Naive B cell (primary cell): ENCODE measurements around the gene SH3PXD2A. TPM values are rescaled to one million over a fixed set of nuclear protein-coding genes. Genes with fewer than 3 reads are reported as not detected.

Source experiments
- ATAC-seq, 2 donors: fragments of 150-1000 bp; cut with Tn5 transposase; 2 replicates each; pipeline ENCODE4 v1.10.0; 2021; ENCODE audit warnings: low read depth in 2 of 2, mild to moderate bottlenecking in 2 of 2, moderate library complexity in 2 of 2
- DNase-seq: peaks from one replicate; pipeline ENCODE4 v3.0.0; 2022
- H3K27ac Mint-ChIP-seq, 6 donors: one replicate each; pipeline ENCODE4 v1.8.0; 2020 to 2022; ENCODE audit warnings: mild to moderate bottlenecking in 6 of 6, mixed read lengths in 6 of 6, moderate library complexity in 5 of 6, inconsistent platforms in 2 of 6
- H3K27me3 Mint-ChIP-seq, 3 donors: one replicate each; pipeline ENCODE4 v1.8.0; 2021 to 2022; ENCODE audit warnings: mixed read lengths in 3 of 3, mild to moderate bottlenecking in 1 of 3
- H3K36me3 Mint-ChIP-seq, 2 donors: one replicate each; pipeline ENCODE4 v1.8.0; 2020 to 2022; ENCODE audit warnings: mixed read lengths in 2 of 2, inconsistent platforms in 1 of 2, mild to moderate bottlenecking in 1 of 2
- H3K4me1 Mint-ChIP-seq, 3 donors: one replicate each; pipeline ENCODE4 v1.8.0; 2020 to 2022; ENCODE audit warnings: mixed read lengths in 3 of 3, inconsistent platforms in 1 of 3, mild to moderate bottlenecking in 1 of 3, moderate library complexity in 1 of 3
- H3K4me3 Mint-ChIP-seq, 8 donors: one replicate each; pipeline ENCODE4 v1.8.0; 2020 to 2022; ENCODE audit warnings: mild to moderate bottlenecking in 8 of 8, mixed read lengths in 8 of 8, moderate library complexity in 8 of 8, inconsistent platforms in 2 of 8
- H3K9me3 Mint-ChIP-seq, 7 donors: one replicate each; pipeline ENCODE4 v1.8.0; 2020 to 2022; ENCODE audit warnings: mixed read lengths in 7 of 7, mild to moderate bottlenecking in 5 of 7, inconsistent platforms in 2 of 7, moderate library complexity in 1 of 7
- polyA plus RNA-seq, 6 donors: library from polyadenylated mRNA; unstranded; fragments of 300-500 nt; fragmentation: Illumina TruSeq; gene quantifications; one replicate each; pipeline ENCODE4 v1.2.3, GENCODE V29; 2021; ENCODE audit warnings: low read depth in 6 of 6

The SH3PXD2A gene
- polyA plus RNA-seq, 6 donors from 2014 or later, result 0.47 to 1.4 (median 0.72) TPM; not detected in 1

- Mint-ChIP-seq H3K27ac (no peak overlapping the region), H3K27me3 (no peaks in the 10 kb centered on the region), H3K4me1 (peaks cover 0 to 4% (median 0%) of the 10 kb centered on the region in 3 donors), H3K4me3 (no peak overlapping the region), H3K36me3 (no peaks in the 10 kb centered on the region), H3K9me3 (no peaks in the 10 kb centered on the region)
- DNase-seq (no peak), ATAC-seq (no peak)
Measured at GRCh38 chr10:103651783-103652476, 203.4 kb downstream of the SH3PXD2A start.

- peaks cover 0 to 4% (median 3%) of the 10 kb centered on the region in 3 donors for H3K4me1 Mint-ChIP-seq
- H3K36me3 Mint-ChIP-seq, result no peaks in the 10 kb centered on the region
- no peak for DNase-seq
- no peaks in the 10 kb centered on the region for H3K9me3 Mint-ChIP-seq
- no peak overlapping the region for H3K4me3 Mint-ChIP-seq
- no peaks in the 10 kb centered on the region for H3K27me3 Mint-ChIP-seq
- no peak for ATAC-seq
- H3K27ac Mint-ChIP-seq, result no peak overlapping the region
Measured at GRCh38 chr10:103651333-103651732, 204.0 kb downstream of the SH3PXD2A start.

GRCh38 chr10:103649654-103650423, 205.5 kb downstream of the SH3PXD2A start:
- no peak overlapping the region for H3K4me3 Mint-ChIP-seq
- H3K4me1 Mint-ChIP-seq, result peaks cover 7 to 13% (median 9%) of the 10 kb centered on the region in 3 donors
- DNase-seq (no peak), ATAC-seq (no peak)
- H3K27ac Mint-ChIP-seq, result no peak overlapping the region
- H3K36me3 Mint-ChIP-seq, result no peaks in the 10 kb centered on the region
- H3K27me3 Mint-ChIP-seq, result no peaks in the 10 kb centered on the region
- H3K9me3 Mint-ChIP-seq, result no peaks in the 10 kb centered on the region

- no peaks in the 10 kb centered on the region for H3K36me3 Mint-ChIP-seq
- no peaks in the 10 kb centered on the region for H3K27me3 Mint-ChIP-seq
- peak overlapping the region in 1 of 6 donors; percentile 66 for H3K27ac Mint-ChIP-seq
- H3K4me1 Mint-ChIP-seq, result peaks cover 8 to 14% (median 8%) of the 10 kb centered on the region in 3 donors
- peak overlapping the region in 1 of 8 donors; percentile 42 for H3K4me3 Mint-ChIP-seq
- no peak for ATAC-seq
- H3K9me3 Mint-ChIP-seq, result no peaks in the 10 kb centered on the region
- no peak for DNase-seq
Measured at GRCh38 chr10:103648636-103649532, 206.5 kb downstream of the SH3PXD2A start.

GRCh38 chr10:103648251-103648635, 207.1 kb downstream of the SH3PXD2A start:
- Mint-ChIP-seq H3K27ac (peak overlapping the region in 1 of 6 donors; percentile 1), H3K36me3 (no peaks in the 10 kb centered on the region)

GRCh38 chr10:103646304-103646703, 209.1 kb downstream of the SH3PXD2A start:
- Mint-ChIP-seq H3K27ac (peak overlapping the region in 1 of 6 donors; percentile 42), H3K4me1 (peaks cover 6 to 14% (median 8%) of the 10 kb centered on the region in 3 donors), H3K9me3 (no peaks in the 10 kb centered on the region), H3K27me3 (no peaks in the 10 kb centered on the region), H3K36me3 (no peaks in the 10 kb centered on the region), H3K4me3 (no peak overlapping the region)
- ATAC-seq (no peak), DNase-seq (no peak)

More at GRCh38 chr10:103648251-103648635, 207.1 kb downstream of the SH3PXD2A start:
- no peaks in the 10 kb centered on the region for H3K9me3 Mint-ChIP-seq
- no peak overlapping the region for H3K4me3 Mint-ChIP-seq
- no peak for ATAC-seq
- no peaks in the 10 kb centered on the region for H3K27me3 Mint-ChIP-seq
- peaks cover 6 to 14% (median 8%) of the 10 kb centered on the region in 3 donors for H3K4me1 Mint-ChIP-seq
- no peak for DNase-seq

GRCh38 chr10:103645141-103646054, 210.0 kb downstream of the SH3PXD2A start:
- Mint-ChIP-seq H3K36me3 (no peaks in the 10 kb centered on the region), H3K27ac (peak overlapping the region in 3 of 6 donors; percentile 2 to 95 (median 80)), H3K9me3 (no peaks in the 10 kb centered on the region), H3K4me1 (peaks cover 8 to 14% (median 8%) of the 10 kb centered on the region in 3 donors), H3K27me3 (no peaks in the 10 kb centered on the region), H3K4me3 (peak overlapping the region in 1 of 8 donors; percentile 25)
- ATAC-seq, result no peak
- no peak for DNase-seq

GRCh38 chr10:103643381-103643780, 212.0 kb downstream of the SH3PXD2A start:
- ATAC-seq (no peak), DNase-seq (no peak)
- peaks cover 10 to 15% (median 14%) of the 10 kb centered on the region in 3 donors for H3K4me1 Mint-ChIP-seq
- H3K36me3 Mint-ChIP-seq, result no peaks in the 10 kb centered on the region
- no peak overlapping the region for H3K27ac Mint-ChIP-seq
- no peaks in the 10 kb centered on the region for H3K27me3 Mint-ChIP-seq
- H3K9me3 Mint-ChIP-seq, result no peaks in the 10 kb centered on the region
- no peak overlapping the region for H3K4me3 Mint-ChIP-seq

- no peak for ATAC-seq
- H3K27ac Mint-ChIP-seq, result no peak overlapping the region
Measured at GRCh38 chr10:103641326-103641725, 214.1 kb downstream of the SH3PXD2A start.

GRCh38 chr10:103640436-103641181, 214.8 kb downstream of the SH3PXD2A start:
- Mint-ChIP-seq H3K4me1 (peaks cover 6 to 15% (median 10%) of the 10 kb centered on the region in 3 donors), H3K27ac (peak overlapping the region in 2 of 6 donors; percentile 74 to 86)
- no peak for ATAC-seq

More at GRCh38 chr10:103641326-103641725, 214.1 kb downstream of the SH3PXD2A start:
- H3K4me3 Mint-ChIP-seq, result no peak overlapping the region
- no peak for DNase-seq
- peaks cover 10 to 15% (median 10%) of the 10 kb centered on the region in 3 donors for H3K4me1 Mint-ChIP-seq
- no peaks in the 10 kb centered on the region for H3K36me3 Mint-ChIP-seq
- no peaks in the 10 kb centered on the region for H3K27me3 Mint-ChIP-seq
- no peaks in the 10 kb centered on the region for H3K9me3 Mint-ChIP-seq

GRCh38 chr10:103638948-103639347, 216.4 kb downstream of the SH3PXD2A start:
- Mint-ChIP-seq H3K27ac (peak overlapping the region in 1 of 6 donors; percentile 59), H3K36me3 (no peaks in the 10 kb centered on the region), H3K4me3 (no peak overlapping the region), H3K27me3 (no peaks in the 10 kb centered on the region), H3K4me1 (peaks cover 0 to 6% (median 4%) of the 10 kb centered on the region in 3 donors), H3K9me3 (no peaks in the 10 kb centered on the region)
- no peak for ATAC-seq
- DNase-seq, result no peak

More at GRCh38 chr10:103640436-103641181, 214.8 kb downstream of the SH3PXD2A start:
- Mint-ChIP-seq H3K9me3 (no peaks in the 10 kb centered on the region), H3K36me3 (no peaks in the 10 kb centered on the region), H3K27me3 (no peaks in the 10 kb centered on the region), H3K4me3 (no peak overlapping the region)
- DNase-seq, result no peak
